ENCODE measurements around the gene SCN9A. TPM values are rescaled to one million over a fixed set of nuclear protein-coding genes. Genes with fewer than 3 reads are reported as not detected.
A peak's percentile ranks its signal among the peaks of the same experiment; 100 is the strongest.

SCN9A gene
- total RNA-seq, 1 donor from 2014 or later = 7.8 TPM

- no peaks in the 10 kb centered on the region for H3K27me3 ChIP-seq (ENCODE audit: insufficient read depth, low read length)
- no peaks in the 10 kb centered on the region for H3K9me3 ChIP-seq (ENCODE audit: insufficient read depth, low read depth, low read length)
- no peaks in the 10 kb centered on the region for H3K79me2 ChIP-seq (ENCODE audit: insufficient read depth, low read length)
- no peak overlapping the region for H3K9ac ChIP-seq (ENCODE audit: low read length)
- H4K20me1 ChIP-seq (ENCODE audit: insufficient read depth, low read length) = no peaks in the 10 kb centered on the region
- H3K36me3 ChIP-seq (ENCODE audit: insufficient read depth, low read length) = no peaks in the 10 kb centered on the region
- H3K4me2 ChIP-seq (ENCODE audit: low read length) = peak overlapping the region; percentile 39
- H3K4me3 Mint-ChIP-seq (ENCODE audit: unreplicated experiment) = no peak overlapping the region
- FAIRE-seq = peak; percentile 13
- peaks cover 36% of the 10 kb centered on the region for H3K4me1 Mint-ChIP-seq (ENCODE audit: low read depth, unreplicated experiment)
- no peaks in the 10 kb centered on the region for H3K36me3 Mint-ChIP-seq (ENCODE audit: low read depth, unreplicated experiment)
- H3K9me3 Mint-ChIP-seq (ENCODE audit: unreplicated experiment) = no peaks in the 10 kb centered on the region
- TF ChIP-seq CTCF (IDR thresholded peaks at IDR 0.05; ENCODE audit: insufficient read depth, low read depth, low read length) (no peak), EZH2 (IDR thresholded peaks at IDR 0.05; ENCODE audit: insufficient read depth, low read length) (no peak)
- H3K27ac ChIP-seq (ENCODE audit: low read depth, low read length) = peak overlapping the region; percentile 44
- peaks cover 11% of the 10 kb centered on the region for H3K4me1 ChIP-seq (ENCODE audit: insufficient read depth, low read length)
- no peaks in the 10 kb centered on the region for H3K27me3 Mint-ChIP-seq (ENCODE audit: low read depth, unreplicated experiment)
- H3K4me3 ChIP-seq (ENCODE audit: insufficient read depth, low read depth, low read length) = no peak overlapping the region
- peak overlapping the region; percentile 20 for H2AFZ ChIP-seq (ENCODE audit: low read depth, low read length)
- H3K27ac Mint-ChIP-seq (ENCODE audit: unreplicated experiment) = peak overlapping the region; percentile 88
- peak; percentile 88 for DNase-seq (ENCODE audit: low read depth)
These were observed 31.2 kb downstream of the SCN9A start for GRCh38 chr2:166344286-166345113.

DNA sequence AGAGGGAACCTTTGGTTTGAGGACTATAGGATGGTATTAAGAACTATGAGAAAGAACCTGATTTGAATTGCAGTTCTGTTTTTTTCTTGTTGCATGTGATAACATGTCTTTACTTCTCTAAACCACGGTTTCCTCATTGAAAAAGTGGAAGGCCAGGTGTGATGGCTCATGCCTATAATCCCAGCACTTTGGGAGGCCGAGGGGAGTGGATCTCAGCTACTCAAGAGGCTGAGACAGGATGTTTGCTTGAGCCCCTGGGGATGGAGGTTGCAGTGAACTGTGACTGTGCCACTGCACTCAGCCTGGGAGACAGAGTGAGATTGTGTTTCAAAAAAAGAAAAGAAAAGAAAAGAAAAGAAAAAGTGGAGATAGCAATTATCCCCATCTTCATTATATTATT, 32.3 kb downstream of the SCN9A start:
- no peak overlapping the region for H3K9ac ChIP-seq (ENCODE audit: low read length)
- no peaks in the 10 kb centered on the region for H3K27me3 ChIP-seq (ENCODE audit: insufficient read depth, low read length)
- H3K27ac ChIP-seq (ENCODE audit: low read depth, low read length) = no peak overlapping the region
- no peak overlapping the region for H3K4me3 Mint-ChIP-seq (ENCODE audit: unreplicated experiment)
- no peaks in the 10 kb centered on the region for H3K9me3 ChIP-seq (ENCODE audit: insufficient read depth, low read depth, low read length)
- H3K4me3 ChIP-seq (ENCODE audit: insufficient read depth, low read depth, low read length) = no peak overlapping the region
- H3K36me3 ChIP-seq (ENCODE audit: insufficient read depth, low read length) = no peaks in the 10 kb centered on the region
- DNase-seq (ENCODE audit: low read depth) (no peak), FAIRE-seq (no peak)
- H3K27ac Mint-ChIP-seq (ENCODE audit: unreplicated experiment) = peak overlapping the region; percentile 79
- H3K4me1 Mint-ChIP-seq (ENCODE audit: low read depth, unreplicated experiment) = peaks cover 36% of the 10 kb centered on the region
- H3K36me3 Mint-ChIP-seq (ENCODE audit: low read depth, unreplicated experiment) = no peaks in the 10 kb centered on the region
- H2AFZ ChIP-seq (ENCODE audit: low read depth, low read length) = no peak overlapping the region
- H3K27me3 Mint-ChIP-seq (ENCODE audit: low read depth, unreplicated experiment) = no peaks in the 10 kb centered on the region
- H3K4me2 ChIP-seq (ENCODE audit: low read length) = no peak overlapping the region
- no peaks in the 10 kb centered on the region for H3K79me2 ChIP-seq (ENCODE audit: insufficient read depth, low read length)
- no peaks in the 10 kb centered on the region for H4K20me1 ChIP-seq (ENCODE audit: insufficient read depth, low read length)
- peaks cover 11% of the 10 kb centered on the region for H3K4me1 ChIP-seq (ENCODE audit: insufficient read depth, low read length)
- H3K9me3 Mint-ChIP-seq (ENCODE audit: unreplicated experiment) = no peaks in the 10 kb centered on the region
- no peak for TF ChIP-seq CTCF (IDR thresholded peaks at IDR 0.05; ENCODE audit: insufficient read depth, low read depth, low read length)
- TF ChIP-seq EZH2 (IDR thresholded peaks at IDR 0.05; ENCODE audit: insufficient read depth, low read length) = no peak

DNA sequence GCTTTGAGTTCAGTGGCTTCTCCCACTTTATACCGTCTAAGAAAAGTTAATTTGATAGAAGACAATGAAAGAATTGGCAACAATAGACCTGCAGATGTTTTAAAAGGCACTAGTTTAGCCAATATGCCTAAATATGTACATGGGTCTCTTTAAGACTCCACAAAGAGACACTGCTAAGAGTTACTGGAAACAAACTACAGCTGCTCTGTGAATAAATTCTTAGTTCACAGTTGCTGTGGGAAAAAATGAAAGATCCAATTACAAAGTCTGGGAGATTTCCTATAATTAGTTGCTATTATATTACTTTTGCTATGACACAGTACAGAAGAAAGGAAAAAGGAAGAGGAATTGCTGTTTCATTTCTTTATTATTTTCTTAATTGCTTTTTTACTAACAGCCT, 34.3 kb downstream of the SCN9A start:
- Histone ChIP-seq H3K79me2 (ENCODE audit: insufficient read depth, low read length) (no peaks in the 10 kb centered on the region), H3K9ac (ENCODE audit: low read length) (no peak overlapping the region), H3K4me2 (ENCODE audit: low read length) (no peak overlapping the region), H3K4me3 (ENCODE audit: insufficient read depth, low read depth, low read length) (no peak overlapping the region), H2AFZ (ENCODE audit: low read depth, low read length) (no peak overlapping the region), H3K27ac (ENCODE audit: low read depth, low read length) (no peak overlapping the region), H3K9me3 (ENCODE audit: insufficient read depth, low read depth, low read length) (no peaks in the 10 kb centered on the region), H4K20me1 (ENCODE audit: insufficient read depth, low read length) (no peaks in the 10 kb centered on the region), H3K4me1 (ENCODE audit: insufficient read depth, low read length) (peaks cover 11% of the 10 kb centered on the region), H3K36me3 (ENCODE audit: insufficient read depth, low read length) (no peaks in the 10 kb centered on the region), H3K27me3 (ENCODE audit: insufficient read depth, low read length) (no peaks in the 10 kb centered on the region)
- Mint-ChIP-seq H3K4me1 (ENCODE audit: low read depth, unreplicated experiment) (peaks cover 30% of the 10 kb centered on the region), H3K4me3 (ENCODE audit: unreplicated experiment) (no peak overlapping the region), H3K27me3 (ENCODE audit: low read depth, unreplicated experiment) (no peaks in the 10 kb centered on the region), H3K36me3 (ENCODE audit: low read depth, unreplicated experiment) (no peaks in the 10 kb centered on the region), H3K9me3 (ENCODE audit: unreplicated experiment) (no peaks in the 10 kb centered on the region), H3K27ac (ENCODE audit: unreplicated experiment) (peak overlapping the region; percentile 79)
- TF ChIP-seq CTCF (IDR thresholded peaks at IDR 0.05; ENCODE audit: insufficient read depth, low read depth, low read length) = no peak
- DNase-seq (ENCODE audit: low read depth) (no peak), FAIRE-seq (no peak)
